Activated CD4-positive, alpha-beta T cell treated with anti-CD3 and anti-CD28 coated beads, Interleukin-10, Interleukin-2, amounts not matched to agents 100 ng/mL and 50 ng/mL, durations not matched to agents 16 hours and 8 hours (primary cell): ENCODE measurements around the gene KANSL1.
"Not testable (repeated sequence)": the region's sequence is repeated elsewhere in the genome, so short reads cannot be mapped to it uniquely, and the experiment has no call there.

ENCODE experiments used
- DNase-seq: peaks from one replicate; pipeline ENCODE4 v3.0.0-alpha.2; 2020

Gene KANSL1

GRCh38 chr17:46136820-46137219 is 56.4 kb downstream of the KANSL1 start:
- no peak for DNase-seq

- DNase-seq = no peak
These were observed 57.2 kb downstream of the KANSL1 start for GRCh38 chr17:46135879-46136563.

- no peak for DNase-seq
These were observed 58.0 kb downstream of the KANSL1 start for GRCh38 chr17:46135126-46135812.

- no peak for DNase-seq
These were observed 63.9 kb downstream of the KANSL1 start for GRCh38 chr17:46129302-46129701.

GRCh38 chr17:46128453-46128852 is 64.8 kb downstream of the KANSL1 start:
- DNase-seq = no peak

GRCh38 chr17:46127524-46127923 is 65.7 kb downstream of the KANSL1 start:
- no peak for DNase-seq

- no peak for DNase-seq
These were observed 66.4 kb downstream of the KANSL1 start for GRCh38 chr17:46126840-46127239.

GRCh38 chr17:46125831-46126230 is 67.4 kb downstream of the KANSL1 start:
- no peak for DNase-seq

GRCh38 chr17:46124695-46125592 is 68.3 kb downstream of the KANSL1 start:
- DNase-seq = no peak

- DNase-seq = no peak
These were observed 69.6 kb downstream of the KANSL1 start for GRCh38 chr17:46123607-46124006.

GRCh38 chr17:46122486-46122871 is 70.8 kb downstream of the KANSL1 start:
- peak; percentile 31 for DNase-seq

GRCh38 chr17:46121841-46122485 is 71.3 kb downstream of the KANSL1 start:
- DNase-seq = peak; percentile 41

GRCh38 chr17:46121165-46121764 is 72.0 kb downstream of the KANSL1 start:
- no peak for DNase-seq

GRCh38 chr17:46120537-46120936 is 72.7 kb downstream of the KANSL1 start:
- no peak for DNase-seq

- DNase-seq = no peak
These were observed 73.2 kb downstream of the KANSL1 start for GRCh38 chr17:46120078-46120477.

GRCh38 chr17:46118964-46119363 is 74.3 kb downstream of the KANSL1 start:
- no peak for DNase-seq

GRCh38 chr17:46117850-46118696 is 75.2 kb downstream of the KANSL1 start:
- DNase-seq = no peak

- no peak for DNase-seq
These were observed 76.1 kb downstream of the KANSL1 start for GRCh38 chr17:46117117-46117516.

GRCh38 chr17:46115699-46116098 is 77.5 kb downstream of the KANSL1 start:
- no peak for DNase-seq

GRCh38 chr17:46111236-46111635 is 82.0 kb downstream of the KANSL1 start:
- not testable (repeated sequence) for DNase-seq

GRCh38 chr17:46110219-46110618 is 83.0 kb downstream of the KANSL1 start:
- DNase-seq = no peak
